Hepatocyte (in vitro differentiated cells): ENCODE data around the gene PRDM1.

Experiments
- EZH2 ChIP-seq: fragments of 200-600 bp; sonication (generic); IDR thresholded peaks from 2 replicates; pipeline ENCODE4 v1.6.1; 2016; ENCODE audit warnings: antibody characterized with exemption, mild to moderate bottlenecking, borderline replicate concordance
- EZH2phosphoT487 ChIP-seq: fragments of 200-600 bp; sonication (generic); IDR thresholded peaks from one replicate; pipeline ENCODE4 v1.6.1; 2018; ENCODE audit warnings: antibody characterized with exemption, mild to moderate bottlenecking, low read depth, moderate library complexity; ENCODE audit not compliant: unreplicated experiment, severe bottlenecking
- TF ChIP-seq, protein P1 (sequence below): fragments of 200-600 bp; sonication (generic); IDR thresholded peaks from 2 replicates; pipeline ENCODE4 v1.5.1; 2016; ENCODE audit warnings: antibody characterized with exemption, mild to moderate bottlenecking; ENCODE audit not compliant: poor library complexity

DNA sequence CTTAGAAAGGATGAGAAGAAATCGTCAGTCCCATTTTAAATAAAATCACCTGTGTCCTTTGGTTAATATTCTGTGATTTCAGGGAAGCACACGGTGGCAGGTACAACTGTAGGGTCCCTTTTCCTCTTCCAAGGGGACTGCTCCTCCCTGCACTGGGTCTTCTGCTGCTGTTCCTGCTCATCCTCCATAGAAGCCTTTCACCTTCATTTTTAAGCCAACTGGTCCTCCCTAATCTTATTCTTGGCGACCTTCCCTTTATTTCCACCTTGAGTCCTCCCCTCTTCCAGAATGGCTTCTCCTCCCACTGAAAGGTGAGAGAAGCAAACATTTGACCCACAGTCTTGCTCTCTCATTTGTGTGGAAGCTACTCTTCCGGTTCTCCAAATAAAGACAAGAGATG lies 4.4 kb upstream of the PRDM1 start:
- TF ChIP-seq, protein P1, sequence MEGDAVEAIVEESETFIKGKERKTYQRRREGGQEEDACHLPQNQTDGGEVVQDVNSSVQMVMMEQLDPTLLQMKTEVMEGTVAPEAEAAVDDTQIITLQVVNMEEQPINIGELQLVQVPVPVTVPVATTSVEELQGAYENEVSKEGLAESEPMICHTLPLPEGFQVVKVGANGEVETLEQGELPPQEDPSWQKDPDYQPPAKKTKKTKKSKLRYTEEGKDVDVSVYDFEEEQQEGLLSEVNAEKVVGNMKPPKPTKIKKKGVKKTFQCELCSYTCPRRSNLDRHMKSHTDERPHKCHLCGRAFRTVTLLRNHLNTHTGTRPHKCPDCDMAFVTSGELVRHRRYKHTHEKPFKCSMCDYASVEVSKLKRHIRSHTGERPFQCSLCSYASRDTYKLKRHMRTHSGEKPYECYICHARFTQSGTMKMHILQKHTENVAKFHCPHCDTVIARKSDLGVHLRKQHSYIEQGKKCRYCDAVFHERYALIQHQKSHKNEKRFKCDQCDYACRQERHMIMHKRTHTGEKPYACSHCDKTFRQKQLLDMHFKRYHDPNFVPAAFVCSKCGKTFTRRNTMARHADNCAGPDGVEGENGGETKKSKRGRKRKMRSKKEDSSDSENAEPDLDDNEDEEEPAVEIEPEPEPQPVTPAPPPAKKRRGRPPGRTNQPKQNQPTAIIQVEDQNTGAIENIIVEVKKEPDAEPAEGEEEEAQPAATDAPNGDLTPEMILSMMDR = no peak
- TF ChIP-seq EZH2 (no peak), EZH2phosphoT487 (no peak)
